MM.1S (cell line): ENCODE results near the gene HBP1.

ENCODE experiments used
- EZH2 ChIP-seq: fragments of 300-600 bp; sonication (generic); optimal IDR thresholded peaks from 2 replicates; pipeline ENCODE3; 2017; ENCODE audit warnings: low read depth, mild to moderate bottlenecking, antibody characterized with exemption, low read length, mixed read lengths
- TF ChIP-seq, protein P1 (sequence below): fragments of 300-600 bp; sonication (generic); IDR thresholded peaks from 2 replicates; pipeline ENCODE4 v1.5.1; 2016; ENCODE audit warnings: antibody characterized with exemption, low read length, mixed read lengths

DNA sequence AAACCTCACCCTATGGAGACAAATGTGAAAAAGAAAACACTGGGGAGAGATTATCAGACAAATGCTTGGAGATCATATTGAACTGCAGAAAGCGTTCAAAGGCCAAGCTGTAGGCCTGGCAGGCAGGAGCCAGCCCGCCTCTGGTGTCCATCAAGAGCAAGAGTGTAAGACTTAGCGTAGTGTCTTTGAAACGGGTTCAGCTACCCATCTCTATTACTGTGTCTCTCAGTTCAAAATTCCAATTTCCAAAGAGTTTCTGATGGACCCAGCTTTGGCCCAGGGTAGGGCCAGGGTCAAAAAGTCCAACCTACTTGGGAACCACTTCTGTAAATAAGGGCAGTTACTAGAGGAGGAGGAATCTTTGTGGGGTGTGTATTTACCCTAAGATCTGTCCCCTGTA, 45.4 kb upstream of the HBP1 start:
- TF ChIP-seq, protein P1, sequence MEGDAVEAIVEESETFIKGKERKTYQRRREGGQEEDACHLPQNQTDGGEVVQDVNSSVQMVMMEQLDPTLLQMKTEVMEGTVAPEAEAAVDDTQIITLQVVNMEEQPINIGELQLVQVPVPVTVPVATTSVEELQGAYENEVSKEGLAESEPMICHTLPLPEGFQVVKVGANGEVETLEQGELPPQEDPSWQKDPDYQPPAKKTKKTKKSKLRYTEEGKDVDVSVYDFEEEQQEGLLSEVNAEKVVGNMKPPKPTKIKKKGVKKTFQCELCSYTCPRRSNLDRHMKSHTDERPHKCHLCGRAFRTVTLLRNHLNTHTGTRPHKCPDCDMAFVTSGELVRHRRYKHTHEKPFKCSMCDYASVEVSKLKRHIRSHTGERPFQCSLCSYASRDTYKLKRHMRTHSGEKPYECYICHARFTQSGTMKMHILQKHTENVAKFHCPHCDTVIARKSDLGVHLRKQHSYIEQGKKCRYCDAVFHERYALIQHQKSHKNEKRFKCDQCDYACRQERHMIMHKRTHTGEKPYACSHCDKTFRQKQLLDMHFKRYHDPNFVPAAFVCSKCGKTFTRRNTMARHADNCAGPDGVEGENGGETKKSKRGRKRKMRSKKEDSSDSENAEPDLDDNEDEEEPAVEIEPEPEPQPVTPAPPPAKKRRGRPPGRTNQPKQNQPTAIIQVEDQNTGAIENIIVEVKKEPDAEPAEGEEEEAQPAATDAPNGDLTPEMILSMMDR = no peak
- no peak for TF ChIP-seq EZH2
